IMR-90 (cell line): ENCODE measurements around the gene GARIN5A. TPM values are rescaled to one million over a fixed set of nuclear protein-coding genes. Genes with fewer than 3 reads are reported as not detected.

ENCODE experiments used
- ATAC-seq: fragments of 200-7000 bp; cut with Tn5 transposase; 2 replicates; pipeline ENCODE4 v1.9.1; 2020; ENCODE audit warnings: low read depth, mild to moderate bottlenecking, moderate library complexity
- BruUV-seq: library from RNA; stranded (reverse); fragments of 400-500 nt; replicated peaks from 2 replicates; lab custom pipeline; 2021; lab: Mats Ljungman, UMichigan
- CTCF ChIA-PET: fragments of 300-600 bp; formaldehyde crosslinking; extraction: SDS; loops from one replicate; lab custom pipeline; 2021; ENCODE audit warnings: antibody characterized with exemption; lab: Yijun Ruan, JAX
- POLR2A ChIA-PET: fragments of 300-600 bp; sonication (Branson Sonifier 250); formaldehyde crosslinking; loops from one replicate; lab custom pipeline; 2022; ENCODE audit warnings: antibody characterized with exemption; ENCODE audit not compliant: unreplicated experiment; lab: Charles Lee
- DNase-seq: peaks from one replicate; pipeline ENCODE4 v3.0.0; 2013
- H2AFZ ChIP-seq: replicated peaks from 2 replicates; pipeline ENCODE3; 2013; ENCODE audit warnings: low read length, mild to moderate bottlenecking; ENCODE audit not compliant: poor library complexity
- H2AK5ac ChIP-seq: 2 replicates; pipeline ENCODE4 v1.6.1; 2013; ENCODE audit warnings: low read depth, low read length, inconsistent platforms
- H2AK9ac ChIP-seq: replicated peaks from 2 replicates; pipeline ENCODE3; 2013; ENCODE audit warnings: mild to moderate bottlenecking, low read depth, low read length, moderate library complexity; ENCODE audit not compliant: poor library complexity
- H2BK120ac ChIP-seq: 2 replicates; pipeline ENCODE4 v1.6.1; 2013; ENCODE audit warnings: low read depth, low read length, inconsistent platforms
- H2BK15ac ChIP-seq: 3 replicates; pipeline ENCODE4 v1.6.1; 2013; ENCODE audit warnings: low read depth, low read length, inconsistent platforms
- H2BK20ac ChIP-seq: 2 replicates; pipeline ENCODE4 v1.6.1; 2013; ENCODE audit warnings: low read depth, mild to moderate bottlenecking, inconsistent platforms, low read length, moderate library complexity
- H2BK5ac ChIP-seq: 2 replicates; pipeline ENCODE4 v1.6.1; 2013; ENCODE audit warnings: mild to moderate bottlenecking, low read depth, low read length, inconsistent platforms; ENCODE audit not compliant: poor library complexity, severe bottlenecking
- H3K14ac ChIP-seq: replicated peaks from 2 replicates; pipeline ENCODE4 v1.6.1; 2013; ENCODE audit warnings: low read depth, low read length, inconsistent platforms
- H3K18ac ChIP-seq: 2 replicates; pipeline ENCODE4 v1.6.1; 2013; ENCODE audit warnings: low read depth, low read length, control low read depth
- H3K23ac ChIP-seq: 2 replicates; pipeline ENCODE4 v1.6.1; 2013; ENCODE audit warnings: low read depth, low read length, inconsistent platforms
- H3K27ac ChIP-seq: 2 replicates; pipeline ENCODE4 v1.5.1; 2013; ENCODE audit warnings: mild to moderate bottlenecking, control low read depth, low read length; ENCODE audit not compliant: insufficient read depth
- H3K27me3 ChIP-seq: 2 replicates; pipeline ENCODE4 v1.6.1; 2013; ENCODE audit warnings: low read length; ENCODE audit not compliant: control insufficient read depth, insufficient read depth
- H3K36me3 ChIP-seq: 2 replicates; pipeline ENCODE4 v1.6.1; 2013; ENCODE audit warnings: low read length, mixed read lengths; ENCODE audit not compliant: control insufficient read depth, insufficient read depth
- H3K4ac ChIP-seq: 2 replicates; pipeline ENCODE4 v1.6.1; 2013; ENCODE audit warnings: low read depth, low read length, inconsistent platforms
- H3K4me1 ChIP-seq: 2 replicates; pipeline ENCODE4 v1.6.1; 2013; ENCODE audit warnings: low read length, mixed read lengths; ENCODE audit not compliant: control insufficient read depth, insufficient read depth
- H3K4me2 ChIP-seq: 2 replicates; pipeline ENCODE4 v1.6.1; 2013; ENCODE audit warnings: low read depth, mild to moderate bottlenecking, control low read depth, low read length, moderate library complexity
- H3K4me3 ChIP-seq: 2 replicates; pipeline ENCODE4 v1.5.1; 2013; ENCODE audit warnings: low read depth, mild to moderate bottlenecking, control low read depth, low read length, moderate library complexity; ENCODE audit not compliant: insufficient read depth
- H3K56ac ChIP-seq: 2 replicates; pipeline ENCODE4 v1.6.1; 2013; ENCODE audit warnings: low read length, inconsistent platforms; ENCODE audit not compliant: insufficient read depth; ENCODE audit errors: extremely low read depth
- H3K79me1 ChIP-seq, 2 experiments: 2 replicates each; pipeline ENCODE4 v1.6.1; 2013; ENCODE audit warnings: low read length in 2 of 2, inconsistent platforms in 1 of 2, low read depth in 1 of 2
- H3K9ac ChIP-seq: 2 replicates; pipeline ENCODE4 v1.6.1; 2013; ENCODE audit warnings: low read depth, low read length, control low read depth
- H3K9me1 ChIP-seq: 2 replicates; pipeline ENCODE4 v1.6.1; 2013; ENCODE audit warnings: low read length, inconsistent platforms; ENCODE audit not compliant: insufficient read depth
- H3K9me3 ChIP-seq: 2 replicates; pipeline ENCODE4 v1.6.1; 2013; ENCODE audit warnings: low read length; ENCODE audit not compliant: control insufficient read depth, insufficient read depth
- H4K20me1 ChIP-seq: 2 replicates; pipeline ENCODE4 v1.6.1; 2013; ENCODE audit warnings: low read length, inconsistent platforms; ENCODE audit not compliant: insufficient read depth
- H4K5ac ChIP-seq: 2 replicates; pipeline ENCODE4 v1.6.1; 2013; ENCODE audit warnings: mild to moderate bottlenecking, low read depth, low read length, control low read depth
- H4K8ac ChIP-seq, 2 experiments: 2 replicates each; pipeline ENCODE4 v1.6.1; 2013; ENCODE audit warnings: low read depth in 2 of 2, low read length in 2 of 2, control low read depth in 1 of 2, inconsistent platforms in 1 of 2
- H4K91ac ChIP-seq: 2 replicates; pipeline ENCODE4 v1.6.1; 2013; ENCODE audit warnings: low read depth, low read length, inconsistent platforms; ENCODE audit not compliant: insufficient read depth
- BHLHE40 ChIP-seq: fragments of 150-350 bp; IDR thresholded peaks from 2 replicates; pipeline ENCODE4 v1.6.1; 2016; ENCODE audit warnings: mild to moderate bottlenecking, low read depth, low read length
- CEBPB ChIP-seq: IDR thresholded peaks from 2 replicates; pipeline ENCODE4 v1.6.1; 2012; ENCODE audit warnings: low read depth, low read length, improper control_type of control experiment
- CHD1 ChIP-seq: IDR thresholded peaks from 2 replicates; pipeline ENCODE4 v1.6.1; 2012; ENCODE audit warnings: low read depth, low read length, improper control_type of control experiment
- MAFK ChIP-seq: IDR thresholded peaks from 2 replicates; pipeline ENCODE4 v1.6.1; 2012; ENCODE audit warnings: low read depth, low read length, improper control_type of control experiment
- MAZ ChIP-seq: IDR thresholded peaks from 2 replicates; pipeline ENCODE4 v1.6.1; 2012; ENCODE audit warnings: low read depth, mild to moderate bottlenecking, low read length, improper control_type of control experiment, moderate library complexity, borderline replicate concordance
- NFE2L2 ChIP-seq: fragments of 150-350 bp; IDR thresholded peaks from 2 replicates; pipeline ENCODE4 v1.6.1; 2016; ENCODE audit warnings: low read depth, mild to moderate bottlenecking, low read length
- POLR2A ChIP-seq: IDR thresholded peaks from 2 replicates; pipeline ENCODE4 v1.6.1; 2012; ENCODE audit warnings: mild to moderate bottlenecking, low read depth, low read length
- RAD21 ChIP-seq: IDR thresholded peaks from 2 replicates; pipeline ENCODE4 v1.6.1; 2012; ENCODE audit warnings: low read length, improper control_type of control experiment
- RFX5 ChIP-seq: IDR thresholded peaks from 2 replicates; pipeline ENCODE4 v1.8.0; 2012; ENCODE audit warnings: low read depth, mild to moderate bottlenecking, low read length, moderate library complexity
- SMC3 ChIP-seq: fragments of 150-350 bp; IDR thresholded peaks from 2 replicates; pipeline ENCODE4 v1.6.1; 2016; ENCODE audit warnings: low read depth, mild to moderate bottlenecking, antibody characterized with exemption, low read length, moderate library complexity
- whole genome bisulfite sequencing, 2 experiments: methylation state at CpG; one replicate each; pipeline versions ENCODE4 v1.1.5 to v1.1.7; 2013; ENCODE audit warnings: missing lambda C conversion rate in 2 of 2; ENCODE audit not compliant: insufficient read length in 1 of 2; ENCODE audit errors: extremely low coverage in 2 of 2; 5-methylcytosine and 5-hydroxymethylcytosine counted together
- dilution Hi-C: fragments of 300-500 bp; cut with HindIII; formaldehyde crosslinking; loops from one replicate; pipeline ENCODE4 v1.14.3; 2018; ENCODE audit warnings: low sequenced_read_pairs; ENCODE audit not compliant: unreplicated experiment
- in situ Hi-C: fragments of 300-500 bp; cut with MboI; formaldehyde crosslinking; loops from 3 replicates; pipeline ENCODE4 v1.14.3; 2019; ENCODE audit warnings: low sequenced_read_pairs, inconsistent platforms, mixed read lengths
- intact Hi-C: fragments of 100-400 bp; cut with micrococcal nuclease; formaldehyde crosslinking; loops from 2 replicates; pipeline ENCODE4 v1.10.0; 2022
- polyA plus RNA-seq, 3 experiments: library from polyadenylated mRNA; depleted of rRNA; stranded (reverse); fragments of >200 nt; gene quantifications; 2 replicates each; pipeline ENCODE4 v1.2.3, GENCODE V29; 2012; ENCODE audit warnings: low replicate concordance in 1 of 3
- total RNA-seq: library from RNA; depleted of rRNA; stranded (reverse); fragments of >200 nt; gene quantifications from 2 replicates; pipeline ENCODE4 v1.2.3, GENCODE V29; 2012
- TF ChIP-seq, protein P1 (sequence below): conservative IDR thresholded peaks from 2 replicates; pipeline ENCODE4 v1.5.1; 2012; ENCODE audit warnings: mild to moderate bottlenecking, low read depth, low read length, improper control_type of control experiment
- TF ChIP-seq, protein P2 (sequence below): fragments of 150-350 bp; IDR thresholded peaks from 2 replicates; pipeline ENCODE4 v1.6.1; 2016; ENCODE audit warnings: low read depth, mild to moderate bottlenecking, low read length, moderate library complexity, borderline replicate concordance
- TF ChIP-seq, protein P3 (sequence below): fragments of 150-350 bp; IDR thresholded peaks from 2 replicates; pipeline ENCODE4 v1.6.1; 2017; ENCODE audit warnings: mild to moderate bottlenecking, antibody characterized with exemption, low read length, low read depth

Gene GARIN5A
- total and polyA plus RNA-seq, 2 of the 4 experiments (the other 2 are of a cell fraction) = 0.53 TPM; not detected in 1

DNA sequence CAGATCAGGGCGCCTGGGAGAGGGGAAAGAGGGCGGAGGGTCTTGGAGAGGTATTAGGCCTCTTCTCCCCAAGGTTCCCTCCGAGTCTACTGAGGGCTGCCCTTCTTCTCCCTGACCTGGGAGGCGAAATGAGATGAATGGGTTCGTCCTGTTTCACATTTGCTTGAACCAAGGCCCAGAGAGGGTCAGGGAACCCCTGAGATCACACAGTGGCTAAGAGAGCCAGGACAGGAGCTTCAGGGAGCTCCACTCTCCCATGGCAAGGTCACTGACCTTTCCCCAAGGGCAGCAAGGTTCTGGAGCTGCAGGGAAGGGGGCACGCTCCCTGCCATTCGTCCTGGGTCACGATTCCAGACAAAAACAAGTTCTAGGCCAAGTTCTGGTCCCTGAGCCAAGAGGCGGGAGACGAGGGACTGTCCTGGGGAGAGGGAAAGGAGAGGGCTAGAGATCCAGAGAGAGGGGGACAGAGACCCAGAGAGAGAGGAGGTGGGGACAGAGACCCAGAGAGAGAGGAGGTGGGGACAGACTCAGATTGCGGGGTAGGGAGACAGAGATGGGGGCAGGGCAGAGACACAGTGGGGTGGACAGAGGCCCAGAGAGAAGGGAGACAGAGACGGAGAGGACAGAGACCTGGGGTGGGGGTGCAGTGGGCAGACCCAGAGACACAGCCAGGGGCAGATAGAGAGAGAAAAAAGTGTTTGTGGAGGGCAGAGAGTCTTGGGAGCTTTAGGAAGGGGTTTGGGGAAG is 36.5 kb upstream of the GARIN5A start:
- H3K56ac ChIP-seq = no peak overlapping the region
- no peak overlapping the region for H2AFZ ChIP-seq
- in situ Hi-C loops = no loop called here
- TF ChIP-seq SMC3 = no peak
- no peak for TF ChIP-seq CEBPB
- TF ChIP-seq, protein P1, sequence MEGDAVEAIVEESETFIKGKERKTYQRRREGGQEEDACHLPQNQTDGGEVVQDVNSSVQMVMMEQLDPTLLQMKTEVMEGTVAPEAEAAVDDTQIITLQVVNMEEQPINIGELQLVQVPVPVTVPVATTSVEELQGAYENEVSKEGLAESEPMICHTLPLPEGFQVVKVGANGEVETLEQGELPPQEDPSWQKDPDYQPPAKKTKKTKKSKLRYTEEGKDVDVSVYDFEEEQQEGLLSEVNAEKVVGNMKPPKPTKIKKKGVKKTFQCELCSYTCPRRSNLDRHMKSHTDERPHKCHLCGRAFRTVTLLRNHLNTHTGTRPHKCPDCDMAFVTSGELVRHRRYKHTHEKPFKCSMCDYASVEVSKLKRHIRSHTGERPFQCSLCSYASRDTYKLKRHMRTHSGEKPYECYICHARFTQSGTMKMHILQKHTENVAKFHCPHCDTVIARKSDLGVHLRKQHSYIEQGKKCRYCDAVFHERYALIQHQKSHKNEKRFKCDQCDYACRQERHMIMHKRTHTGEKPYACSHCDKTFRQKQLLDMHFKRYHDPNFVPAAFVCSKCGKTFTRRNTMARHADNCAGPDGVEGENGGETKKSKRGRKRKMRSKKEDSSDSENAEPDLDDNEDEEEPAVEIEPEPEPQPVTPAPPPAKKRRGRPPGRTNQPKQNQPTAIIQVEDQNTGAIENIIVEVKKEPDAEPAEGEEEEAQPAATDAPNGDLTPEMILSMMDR = no peak
- no peak for TF ChIP-seq MAZ
- no peak for TF ChIP-seq RFX5
- no peak for TF ChIP-seq NFE2L2
- TF ChIP-seq CHD1 = no peak
- TF ChIP-seq, protein P2, sequence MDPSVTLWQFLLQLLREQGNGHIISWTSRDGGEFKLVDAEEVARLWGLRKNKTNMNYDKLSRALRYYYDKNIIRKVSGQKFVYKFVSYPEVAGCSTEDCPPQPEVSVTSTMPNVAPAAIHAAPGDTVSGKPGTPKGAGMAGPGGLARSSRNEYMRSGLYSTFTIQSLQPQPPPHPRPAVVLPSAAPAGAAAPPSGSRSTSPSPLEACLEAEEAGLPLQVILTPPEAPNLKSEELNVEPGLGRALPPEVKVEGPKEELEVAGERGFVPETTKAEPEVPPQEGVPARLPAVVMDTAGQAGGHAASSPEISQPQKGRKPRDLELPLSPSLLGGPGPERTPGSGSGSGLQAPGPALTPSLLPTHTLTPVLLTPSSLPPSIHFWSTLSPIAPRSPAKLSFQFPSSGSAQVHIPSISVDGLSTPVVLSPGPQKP = no peak
- no peak for TF ChIP-seq BHLHE40
- TF ChIP-seq, protein P3, sequence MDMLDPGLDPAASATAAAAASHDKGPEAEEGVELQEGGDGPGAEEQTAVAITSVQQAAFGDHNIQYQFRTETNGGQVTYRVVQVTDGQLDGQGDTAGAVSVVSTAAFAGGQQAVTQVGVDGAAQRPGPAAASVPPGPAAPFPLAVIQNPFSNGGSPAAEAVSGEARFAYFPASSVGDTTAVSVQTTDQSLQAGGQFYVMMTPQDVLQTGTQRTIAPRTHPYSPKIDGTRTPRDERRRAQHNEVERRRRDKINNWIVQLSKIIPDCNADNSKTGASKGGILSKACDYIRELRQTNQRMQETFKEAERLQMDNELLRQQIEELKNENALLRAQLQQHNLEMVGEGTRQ = no peak
- TF ChIP-seq POLR2A = no peak
- TF ChIP-seq RAD21 = no peak
- TF ChIP-seq MAFK = no peak
- H3K9me1 ChIP-seq = no peaks in the 10 kb centered on the region; the same call in 1 of the 2 replicates
- no peak overlapping the region for H3K4me2 ChIP-seq
- no TSS peak for BruUV-seq
- no peak overlapping the region for H2BK20ac ChIP-seq
- H2BK15ac ChIP-seq = no peak overlapping the region
- no peak overlapping the region for H3K27ac ChIP-seq
- intact Hi-C loops = no loop called here
- no peaks in the 10 kb centered on the region for H3K27me3 ChIP-seq
- no peak overlapping the region for H4K8ac ChIP-seq
- dilution Hi-C loops = no loop called here
- peaks cover 1% of the 10 kb centered on the region; the same call in 1 of the 2 replicates for H3K36me3 ChIP-seq
- H3K23ac ChIP-seq = no peak overlapping the region
- H3K79me1 ChIP-seq = peaks cover 5 to 10% of the 10 kb centered on the region in 2 experiments; a peak in 3 of 4 replicates
- H2AK5ac ChIP-seq = no peak overlapping the region
- H3K4ac ChIP-seq = no peak overlapping the region
- no peaks in the 10 kb centered on the region for H3K9me3 ChIP-seq
- H2AK9ac ChIP-seq = no peak overlapping the region
- ATAC-seq (no peak), DNase-seq (no peak)
- ChIA-PET CTCF (no interaction called here), POLR2A (interaction anchor here (0.6 kb wide), 1 partner anchor 30 kb away, joined by 12 read pairs; no protein-coding TSS in a partner anchor)
- no peak overlapping the region for H3K4me3 ChIP-seq
- H4K20me1 ChIP-seq = no peaks in the 10 kb centered on the region
- peaks cover 3% of the 10 kb centered on the region for H3K4me1 ChIP-seq
- no peak overlapping the region for H2BK120ac ChIP-seq
- H3K18ac ChIP-seq = no peak overlapping the region
- no peak overlapping the region for H4K91ac ChIP-seq
- H3K9ac ChIP-seq = no peak overlapping the region
- H2BK5ac ChIP-seq = no peak overlapping the region
- no peak overlapping the region for H4K5ac ChIP-seq
- 70% methylated on average over 6 of the region's 12 CpGs; no CpG with 5 or more reads in 1 of the 2 experiments for WGBS, 2 experiments
- H3K14ac ChIP-seq = no peak overlapping the region
